A549 treated with Hydrocortisone at 1 μM for 4 hours (cell line): ENCODE results near the gene HNF4A. TPM values are rescaled to one million over a fixed set of nuclear protein-coding genes. Genes with fewer than 3 reads are reported as not detected.

Experiments
- total RNA-seq: library from RNA; stranded (reverse); fragments of 200-300 nt; extraction: Qiagen RNA extraction; gene quantifications from 5 replicates; pipeline ENCODE4 v1.2.3, GENCODE V29; 2022

Gene HNF4A
- total RNA-seq = 15.4 to 20.8 TPM (median 18.8 TPM) in 5 replicates

GRCh38 chr20:44355498-44356352 is at the start of gene HNF4A:
Gene HNF4A, plus strand, starts transcription at chr20:44355699. Its CDS starts 106 bp downstream, at chr20:44355805.

GRCh38 chr20:44310664-44311639 is 44.5 kb upstream of the HNF4A start, which contains the start of gene FITM2:
Gene FITM2, minus strand, starts transcription at chr20:44311202. Its CDS starts 54 bp downstream, at chr20:44311148.

GRCh38 chr20:44336725-44337380 is 18.6 kb upstream of the HNF4A start, which contains the start of gene R3HDML:
Gene R3HDML, plus strand, starts transcription at chr20:44337043. Its CDS starts 115 bp downstream, at chr20:44337158.

GRCh38 chr20:44475694-44476560 is 120.4 kb downstream of the HNF4A start, which contains the start of gene TTPAL:
Gene TTPAL, plus strand, starts transcription at chr20:44475874. Its CDS starts 4,126 bp downstream, at chr20:44480000.

Other genes with a start within 250 kb of the HNF4A start
- gene JPH2, start 168.5 kb upstream of the HNF4A start, total RNA-seq = 4.8 to 7.7 TPM (median 6.0 TPM) in 5 replicates
- 49.8 to 56.3 TPM (median 54.7 TPM) in 5 replicates for gene OSER1, start 144.9 kb upstream of the HNF4A start, total RNA-seq
- 0.16 TPM in 1 of 5 replicates, not detected in the others for gene GDAP1L1, start 108.4 kb upstream of the HNF4A start, total RNA-seq
- gene FITM2, start 44.5 kb upstream of the HNF4A start, total RNA-seq = 7.7 to 10.9 TPM (median 9.7 TPM) in 5 replicates
- gene R3HDML, start 18.7 kb upstream of the HNF4A start, total RNA-seq = 0.16 to 0.83 TPM (median 0.31 TPM) in 5 replicates
- 12.9 to 18.3 TPM (median 17.0 TPM) in 5 replicates for gene TTPAL, start 120.2 kb downstream of the HNF4A start, total RNA-seq
- 69.0 to 94.6 TPM (median 85.3 TPM) in 5 replicates for gene SERINC3, start 166.4 kb downstream of the HNF4A start, total RNA-seq
- gene PKIG, start 226.9 kb downstream of the HNF4A start, total RNA-seq = 30.5 to 38.0 TPM (median 37.5 TPM) in 5 replicates